NCI-H226 (cell line): ENCODE measurements around the gene ATP5F1C.
"Not testable (repeated sequence)": the region's sequence is repeated elsewhere in the genome, so short reads cannot be mapped to it uniquely, and the experiment has no call there.

Experiments used
- DNase-seq: peaks from one replicate; pipeline ENCODE4 v3.0.0-alpha.2; 2015

The ATP5F1C gene

GRCh38 chr10:7787857-7788638 lies at the start of gene ATP5F1C, which contains the start of gene KIN:
ATP5F1C (plus strand) TSS chr10:7788177; CDS start chr10:7788208, 31 bp downstream.
KIN (minus strand) TSS chr10:7787993; CDS start chr10:7787933, 60 bp downstream.
- DNase-seq, result peak; percentile 68

GRCh38 chr10:7738536-7739407 lies 49.2 kb upstream of the ATP5F1C start:
- DNase-seq, result no peak

GRCh38 chr10:7744307-7744706 lies 43.7 kb upstream of the ATP5F1C start:
- DNase-seq, result no peak

GRCh38 chr10:7748637-7749036 lies 39.3 kb upstream of the ATP5F1C start:
- not testable (repeated sequence) for DNase-seq

- DNase-seq, result no peak
Measured at GRCh38 chr10:7750222-7750621, 37.8 kb upstream of the ATP5F1C start.

- DNase-seq, result no peak
Measured at GRCh38 chr10:7752251-7752650, 35.7 kb upstream of the ATP5F1C start.

- DNase-seq, result no peak
Measured at GRCh38 chr10:7755103-7755502, 32.9 kb upstream of the ATP5F1C start.

GRCh38 chr10:7756360-7756992 lies 31.5 kb upstream of the ATP5F1C start:
- DNase-seq, result no peak

GRCh38 chr10:7763929-7764328 lies 24.0 kb upstream of the ATP5F1C start:
- no peak for DNase-seq

GRCh38 chr10:7766241-7766640 lies 21.7 kb upstream of the ATP5F1C start:
- DNase-seq, result no peak

GRCh38 chr10:7767209-7767608 lies 20.8 kb upstream of the ATP5F1C start:
- DNase-seq, result no peak

GRCh38 chr10:7768417-7768816 lies 19.6 kb upstream of the ATP5F1C start:
- no peak for DNase-seq

GRCh38 chr10:7773845-7774801 lies 13.9 kb upstream of the ATP5F1C start:
- DNase-seq, result no peak

- DNase-seq, result no peak
Measured at GRCh38 chr10:7776777-7777176, 11.2 kb upstream of the ATP5F1C start.

GRCh38 chr10:7782194-7782593 lies 5.8 kb upstream of the ATP5F1C start:
- not testable (repeated sequence) for DNase-seq

GRCh38 chr10:7786430-7786829 lies 1.5 kb upstream of the ATP5F1C start:
- no peak for DNase-seq

- DNase-seq, result no peak
Measured at GRCh38 chr10:7787150-7787856, 674 bp upstream of the ATP5F1C start.

- DNase-seq, result peak; percentile 12
Measured at GRCh38 chr10:7788639-7789286, 786 bp downstream of the ATP5F1C start.

- peak; percentile 51 for DNase-seq
Measured at GRCh38 chr10:7789390-7789789, 1.4 kb downstream of the ATP5F1C start.

- no peak for DNase-seq
Measured at GRCh38 chr10:7792541-7792940, 4.6 kb downstream of the ATP5F1C start.
